ENCODE results near the gene PLCL2.
A peak's percentile ranks its signal among the peaks of the same experiment; 100 is the strongest.

PLCL2 gene

GRCh38 chr3:16884748-16885592, at the start of gene PLCL2:
PLCL2 (plus strand) TSS chr3:16884955; CDS start chr3:16885040, 85 bp downstream.
- peak; percentile 45 for DNase-seq (ENCODE audit: low read depth)

GRCh38 chr3:16836505-16837237, 48.1 kb upstream of the PLCL2 start:
- DNase-seq (ENCODE audit: low read depth): no peak

GRCh38 chr3:16837602-16838001, 47.2 kb upstream of the PLCL2 start:
- DNase-seq (ENCODE audit: low read depth): no peak

GRCh38 chr3:16838561-16838960, 46.2 kb upstream of the PLCL2 start:
- DNase-seq (ENCODE audit: low read depth): no peak

- no peak for DNase-seq (ENCODE audit: low read depth)
These were observed 45.3 kb upstream of the PLCL2 start for GRCh38 chr3:16839271-16840100.

- no peak for DNase-seq (ENCODE audit: low read depth)
These were observed 44.7 kb upstream of the PLCL2 start for GRCh38 chr3:16840101-16840424.

- DNase-seq (ENCODE audit: low read depth): no peak
These were observed 43.6 kb upstream of the PLCL2 start for GRCh38 chr3:16841041-16841753.

GRCh38 chr3:16841904-16842271, 42.9 kb upstream of the PLCL2 start:
- peak; percentile 40 for DNase-seq (ENCODE audit: low read depth)

GRCh38 chr3:16842272-16843270, 42.2 kb upstream of the PLCL2 start:
- DNase-seq (ENCODE audit: low read depth): peak; percentile 57

- no peak for DNase-seq (ENCODE audit: low read depth)
These were observed 40.5 kb upstream of the PLCL2 start for GRCh38 chr3:16844222-16844621.

GRCh38 chr3:16844791-16845190, 40.0 kb upstream of the PLCL2 start:
- DNase-seq (ENCODE audit: low read depth): no peak

- no peak for DNase-seq (ENCODE audit: low read depth)
These were observed 38.2 kb upstream of the PLCL2 start for GRCh38 chr3:16846373-16847080.

GRCh38 chr3:16848007-16848406, 36.7 kb upstream of the PLCL2 start:
- no peak for DNase-seq (ENCODE audit: low read depth)

- DNase-seq (ENCODE audit: low read depth): peak; percentile 57
These were observed 35.5 kb upstream of the PLCL2 start for GRCh38 chr3:16849229-16849628.

GRCh38 chr3:16849795-16850194, 35.0 kb upstream of the PLCL2 start:
- no peak for DNase-seq (ENCODE audit: low read depth)

- no peak for DNase-seq (ENCODE audit: low read depth)
These were observed 29.3 kb upstream of the PLCL2 start for GRCh38 chr3:16855497-16855896.

- no peak for DNase-seq (ENCODE audit: low read depth)
These were observed 24.5 kb upstream of the PLCL2 start for GRCh38 chr3:16860234-16860633.

GRCh38 chr3:16861432-16861831, 23.3 kb upstream of the PLCL2 start:
- no peak for DNase-seq (ENCODE audit: low read depth)

- no peak for DNase-seq (ENCODE audit: low read depth)
These were observed 20.0 kb upstream of the PLCL2 start for GRCh38 chr3:16864610-16865313.
